Measurements from ENCODE around the gene ATP2B2. TPM values are rescaled to one million over a fixed set of nuclear protein-coding genes. Genes with fewer than 3 reads are reported as not detected.

The ATP2B2 gene
- total and polyA plus RNA-seq, 9 of the 15 experiments (the other 6 are each of a cell fraction or from before 2014, with no cell fraction given): 0.06 TPM; not detected in 8

DNA sequence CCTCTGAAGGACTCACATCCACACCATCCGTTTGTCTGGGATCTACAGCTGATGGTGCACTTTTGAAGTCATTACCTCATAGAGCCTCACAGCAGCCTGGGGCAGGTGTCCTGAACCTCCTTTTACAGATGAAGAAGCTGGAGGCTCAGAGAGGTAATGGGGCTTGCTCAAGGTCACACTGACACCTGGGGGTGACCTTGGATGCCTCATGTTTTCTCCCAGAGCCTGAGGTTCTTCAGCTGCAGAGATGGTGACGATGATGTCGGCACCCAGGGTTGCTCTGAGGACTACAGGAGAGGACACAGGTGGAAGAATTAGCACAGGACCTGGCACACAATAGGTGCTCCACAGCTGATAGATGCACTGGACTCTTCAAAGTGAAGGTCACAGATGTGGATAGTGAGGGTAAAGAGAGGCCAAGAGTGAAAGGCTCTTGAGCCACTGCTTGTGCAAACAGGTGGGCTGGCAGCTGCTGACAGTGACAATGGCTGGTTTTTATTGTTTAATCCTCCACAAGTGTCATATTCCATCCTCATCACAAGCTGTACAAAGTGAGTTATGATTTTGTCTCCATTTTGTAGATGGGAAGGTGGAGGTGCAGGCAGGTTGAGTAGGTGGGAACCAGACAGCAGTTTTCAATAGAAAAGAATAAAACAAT, 17.4 kb upstream of the ATP2B2 start:
- Histone ChIP-seq H3K27me3 (ENCODE audit: control insufficient read depth in 2 of 2, insufficient read depth in 2 of 2, low read length in 2 of 2) (peaks cover 17 to 57% of the 10 kb centered on the region in 2 experiments; a peak in 4 of 5 replicates), H3K9me3 (replicated peaks; ENCODE audit: control insufficient read depth, insufficient read depth, low read depth, low read length) (no peaks in the 10 kb centered on the region), H3K79me2 (ENCODE audit: control insufficient read depth, insufficient read depth, low read length) (no peaks in the 10 kb centered on the region), H3K27ac (ENCODE audit: extremely low read depth, low read depth, low read length) (no peak overlapping the region), H3K4me1 (replicated peaks in 1 of 2; ENCODE audit: control insufficient read depth in 2 of 2, insufficient read depth in 2 of 2, low read length in 2 of 2) (0 out of 5 replicates have a peak, but pooled peaks cover 0 to 3% of the 10 kb centered on the region in 2 experiments), H3K4me3 (no peak overlapping the region), H3K4me2 (ENCODE audit: insufficient read depth, low read length) (no peak overlapping the region), H3K36me3 (ENCODE audit: control insufficient read depth, insufficient read depth, low read length) (no peaks in the 10 kb centered on the region), H3K9ac (ENCODE audit: insufficient read depth in 1 of 2, low read depth in 2 of 2, low read length in 2 of 2) (no peak overlapping the region), H2AFZ (ENCODE audit: low read depth, low read length) (no peak overlapping the region), H4K20me1 (replicated peaks; ENCODE audit: control insufficient read depth, insufficient read depth, low read length) (peaks cover 16% of the 10 kb centered on the region), H3K9me1 (ENCODE audit: control insufficient read depth, insufficient read depth, low read length) (no peaks in the 10 kb centered on the region)
- WGBS (ENCODE audit: insufficient coverage, low coverage, missing lambda C conversion rate): 0% methylated on average over 3 of the region's 3 CpGs
- FAIRE-seq (peak; percentile 6), DNase-seq (ENCODE audit: extremely low read depth in 1 of 4, low spot score in 3 of 4) (no peak), ATAC-seq (no peak)
- POLR2A ChIA-PET: interaction anchor here (0.6 to 1.0 kb wide), 3 partner anchors 22 to 108 kb away, joined by 3 read pairs; no protein-coding TSS in a partner anchor
- in situ Hi-C loops (cut with MboI) (no loop called here), intact Hi-C loops (cut with micrococcal nuclease) (no loop called here)
- CTCF ChIA-PET (ENCODE audit: low intra/inter-chr PET ratio): no interaction called here
- TF ChIP-seq ESRRA (IDR thresholded peaks at IDR 0.05; ENCODE audit: borderline replicate concordance, low read depth) (peak; percentile 51; the same call in 1 of the 2 replicates), ZNF184 (CRISPR knock-in tag; IDR thresholded peaks at IDR 0.05) (no peak), FOXM1 (IDR thresholded peaks at IDR 0.05; ENCODE audit: low read depth) (no peak), FOXM1 (CRISPR knock-in tag; IDR thresholded peaks at IDR 0.05; ENCODE audit: low read depth) (no peak)
- BruUV-seq (replicated peaks): no TSS peak

DNA sequence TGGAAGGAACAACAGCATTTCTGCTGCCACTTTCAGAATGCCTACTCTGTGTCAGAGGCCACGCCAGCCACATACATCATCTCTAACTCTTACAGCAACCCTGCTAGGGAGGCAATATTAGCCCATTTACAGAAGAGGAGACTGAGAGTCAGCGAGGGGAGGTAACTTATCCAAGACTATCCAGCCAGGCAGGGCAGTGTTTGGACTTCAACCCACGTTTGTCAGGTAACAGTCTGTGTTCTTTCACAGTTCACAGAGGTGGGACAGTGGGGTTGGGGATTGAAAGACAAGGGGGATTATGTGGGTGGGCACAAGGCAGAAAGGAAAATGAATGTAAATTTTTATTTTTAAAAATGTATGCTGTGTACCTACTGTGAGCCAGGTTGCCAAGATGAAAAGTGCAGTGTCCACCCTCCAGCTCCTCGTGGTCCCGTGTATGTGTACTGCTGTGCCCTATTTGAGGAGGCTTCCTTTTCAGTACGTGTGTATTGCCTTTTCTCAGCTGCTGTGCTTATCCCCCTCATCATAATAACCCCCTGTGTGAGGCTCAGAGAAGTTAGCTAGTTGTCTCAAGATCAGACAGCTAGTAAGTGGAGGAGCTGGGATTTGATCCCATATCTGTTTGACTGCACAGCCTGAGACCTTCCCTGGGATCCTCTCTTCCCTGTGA, 16.5 kb upstream of the ATP2B2 start:
- TF ChIP-seq MYBL2 (IDR thresholded peaks at IDR 0.05; ENCODE audit: low read depth): no peak
- TF ChIP-seq MYBL2 (CRISPR knock-in tag; IDR thresholded peaks at IDR 0.05; ENCODE audit: borderline replicate concordance): no peak
- TF ChIP-seq HCFC1 (IDR thresholded peaks at IDR 0.05; ENCODE audit: low read depth, low read length): no peak
- TF ChIP-seq KLF16 (IDR thresholded peaks at IDR 0.05): no peak
- TF ChIP-seq TAL1 (IDR thresholded peaks at IDR 0.05): no peak
- no peak for TF ChIP-seq ZNF766 (CRISPR knock-in tag; conservative IDR thresholded peaks at IDR 0.05)
- no peak for TF ChIP-seq ETV1 (tag; conservative IDR thresholded peaks at IDR 0.05; ENCODE audit: low read depth)
- TF ChIP-seq ZKSCAN3 (CRISPR knock-in tag; IDR thresholded peaks at IDR 0.05): no peak
- no peak for TF ChIP-seq IFI16 (CRISPR knock-in tag; IDR thresholded peaks at IDR 0.05)
- TF ChIP-seq HEY1 (CRISPR knock-in tag; IDR thresholded peaks at IDR 0.05; ENCODE audit: borderline replicate concordance): no peak
- TF ChIP-seq, protein P1, sequence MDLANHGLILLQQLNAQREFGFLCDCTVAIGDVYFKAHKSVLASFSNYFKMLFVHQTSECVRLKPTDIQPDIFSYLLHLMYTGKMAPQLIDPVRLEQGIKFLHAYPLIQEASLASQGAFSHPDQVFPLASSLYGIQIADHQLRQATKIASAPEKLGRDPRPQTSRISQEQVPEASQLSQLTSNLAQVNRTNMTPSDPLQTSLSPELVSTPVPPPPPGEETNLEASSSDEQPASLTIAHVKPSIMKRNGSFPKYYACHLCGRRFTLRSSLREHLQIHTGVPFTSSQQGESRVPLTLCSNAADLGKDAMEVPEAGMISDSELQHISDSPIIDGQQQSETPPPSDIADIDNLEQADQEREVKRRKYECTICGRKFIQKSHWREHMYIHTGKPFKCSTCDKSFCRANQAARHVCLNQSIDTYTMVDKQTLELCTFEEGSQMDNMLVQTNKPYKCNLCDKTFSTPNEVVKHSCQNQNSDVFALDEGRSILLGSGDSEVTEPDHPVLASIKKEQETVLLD (IDR thresholded peaks at IDR 0.05): no peak
- Histone ChIP-seq H3K9ac (ENCODE audit: insufficient read depth in 1 of 2, low read depth in 2 of 2, low read length in 2 of 2) (no peak overlapping the region), H3K9me3 (replicated peaks; ENCODE audit: control insufficient read depth, insufficient read depth, low read depth, low read length) (no peaks in the 10 kb centered on the region), H3K79me2 (ENCODE audit: control insufficient read depth, insufficient read depth, low read length) (no peaks in the 10 kb centered on the region), H3K36me3 (ENCODE audit: control insufficient read depth, insufficient read depth, low read length) (no peaks in the 10 kb centered on the region), H4K20me1 (replicated peaks; ENCODE audit: control insufficient read depth, insufficient read depth, low read length) (peaks cover 21% of the 10 kb centered on the region), H3K4me2 (ENCODE audit: insufficient read depth, low read length) (no peak overlapping the region), H2AFZ (ENCODE audit: low read depth, low read length) (no peak overlapping the region), H3K4me3 (no peak overlapping the region), H3K27me3 (ENCODE audit: control insufficient read depth in 2 of 2, insufficient read depth in 2 of 2, low read length in 2 of 2) (peaks cover 20 to 56% of the 10 kb centered on the region in 2 experiments; a peak in 4 of 5 replicates), H3K9me1 (ENCODE audit: control insufficient read depth, insufficient read depth, low read length) (no peaks in the 10 kb centered on the region), H3K4me1 (replicated peaks in 1 of 2; ENCODE audit: control insufficient read depth in 2 of 2, insufficient read depth in 2 of 2, low read length in 2 of 2) (no peaks in the 10 kb centered on the region; a peak in 1 of 5 replicates), H3K27ac (ENCODE audit: extremely low read depth, low read depth, low read length) (no peak overlapping the region)
- ChIA-PET POLR2A (no interaction called here), CTCF (ENCODE audit: low intra/inter-chr PET ratio) (no interaction called here)
- DNase-seq (ENCODE audit: extremely low read depth in 1 of 4, low spot score in 3 of 4) (no peak), FAIRE-seq (no peak), ATAC-seq (no peak)
- in situ Hi-C loops (cut with MboI): no loop called here
- intact Hi-C loops (cut with micrococcal nuclease): no loop called here
- no TSS peak for BruUV-seq (replicated peaks)
- WGBS (ENCODE audit: insufficient coverage, low coverage, missing lambda C conversion rate): 0% methylated on average over 6 of the region's 6 CpGs
